Mesodermal cell (in vitro differentiated cells): ENCODE data around the gene RAMACL.
"Not testable (repeated sequence)": the region's sequence is repeated elsewhere in the genome, so short reads cannot be mapped to it uniquely, and the experiment has no call there.

Experiments
- H3K27ac ChIP-seq: 2 replicates; pipeline ENCODE4 v1.7.0; 2013; ENCODE audit warnings: mild to moderate bottlenecking, low read depth, low read length, moderate library complexity; ENCODE audit not compliant: severe bottlenecking
- H3K36me3 ChIP-seq: 2 replicates; pipeline ENCODE4 v1.7.1; 2013; ENCODE audit warnings: mild to moderate bottlenecking, low read length, moderate library complexity; ENCODE audit not compliant: control insufficient read depth, insufficient read depth
- H3K4me1 ChIP-seq: one replicate; pipeline ENCODE4 v1.7.1; 2013; ENCODE audit warnings: mild to moderate bottlenecking, low read length; ENCODE audit not compliant: insufficient read depth, control insufficient read depth, poor library complexity, severe bottlenecking
- H3K4me3 ChIP-seq: 2 replicates; pipeline ENCODE4 v1.7.0; 2013; ENCODE audit warnings: low read length, control low read depth, mild to moderate bottlenecking; ENCODE audit not compliant: insufficient read depth, poor library complexity, severe bottlenecking; ENCODE audit errors: extremely low read depth
- H3K9me3 ChIP-seq: 2 replicates; pipeline ENCODE4 v1.7.1; 2013; ENCODE audit warnings: mild to moderate bottlenecking, low read length, moderate library complexity; ENCODE audit not compliant: control insufficient read depth
- WGBS, 2 experiments: methylation state at CpG; one replicate each; pipeline ENCODE4 v1.1.5; 2013; ENCODE audit warnings: missing lambda C conversion rate in 2 of 2; ENCODE audit not compliant: insufficient coverage in 2 of 2; 5-methylcytosine and 5-hydroxymethylcytosine counted together

RAMACL gene

DNA sequence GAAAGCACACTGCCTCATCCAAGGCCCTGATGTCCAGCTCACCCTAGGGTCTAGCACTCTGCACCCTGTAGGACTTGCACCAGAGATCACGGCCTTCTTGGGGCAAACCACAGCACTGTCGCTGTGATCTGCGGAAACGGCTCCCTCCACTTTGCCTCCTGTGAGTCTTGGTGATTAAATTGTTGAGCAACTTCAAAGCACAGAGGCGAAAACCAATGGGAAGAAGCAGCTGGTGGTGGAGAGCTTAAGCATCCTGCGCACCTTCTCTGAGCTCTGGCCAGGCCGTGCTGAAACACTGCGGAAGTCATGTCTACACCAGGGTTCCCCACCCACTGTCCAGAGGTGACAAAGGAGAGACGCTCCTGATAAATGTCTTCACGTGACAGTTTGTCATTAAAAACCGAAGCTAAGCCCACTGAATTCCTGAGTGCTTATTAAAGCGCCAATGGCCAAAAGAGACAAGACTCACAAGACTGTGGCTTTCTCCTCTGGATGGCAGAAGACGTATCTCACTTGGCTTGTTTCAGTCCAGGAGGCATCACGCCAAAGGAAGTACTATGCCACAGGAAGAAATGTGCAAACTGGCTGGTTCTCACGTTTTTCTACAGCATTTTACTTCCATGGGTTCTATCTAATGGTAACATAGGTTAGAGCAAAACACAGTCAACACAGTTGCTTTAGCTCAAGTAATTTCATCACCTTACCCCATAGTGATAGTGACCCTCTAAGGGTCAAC, 3.1 kb downstream of the RAMACL start:
- Histone ChIP-seq H3K4me3 (no peak overlapping the region), H3K4me1 (no peaks in the 10 kb centered on the region), H3K36me3 (no peaks in the 10 kb centered on the region), H3K27ac (no peak overlapping the region), H3K9me3 (no peaks in the 10 kb centered on the region)
- 92 to 93% methylated on average over 10 to 14 of the region's 15 CpGs for WGBS, 2 experiments

DNA sequence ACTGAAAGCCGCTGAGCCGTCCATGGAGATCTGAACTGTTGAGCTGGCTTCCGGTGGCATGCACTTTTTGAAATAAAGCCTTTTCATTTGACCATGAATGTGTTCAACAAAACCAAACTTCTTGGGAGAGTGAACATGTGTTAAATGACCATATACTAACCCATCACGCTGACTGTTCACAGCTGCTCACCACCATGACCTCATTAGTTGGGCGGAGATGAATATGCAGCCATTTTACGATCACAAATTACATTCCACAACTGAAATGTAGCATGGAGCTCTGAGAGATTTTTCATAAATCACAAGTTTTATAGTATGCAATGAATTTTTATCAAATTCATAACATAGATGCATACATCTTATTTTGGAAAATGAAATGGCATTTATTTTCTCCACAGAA, 4.2 kb downstream of the RAMACL start:
- WGBS, 2 experiments = 93 to 98% methylated on average over 3 of the region's 6 CpGs
- H3K9me3 ChIP-seq = no peaks in the 10 kb centered on the region
- peaks cover 4% of the 10 kb centered on the region for H3K36me3 ChIP-seq
- H3K4me3 ChIP-seq = no peak overlapping the region
- H3K4me1 ChIP-seq = no peaks in the 10 kb centered on the region
- H3K27ac ChIP-seq = no peak overlapping the region

GRCh38 chr6:166581801-166582200, 4.7 kb downstream of the RAMACL start:
- not testable (repeated sequence) for H3K27ac ChIP-seq, H3K4me1 ChIP-seq, H3K9me3 ChIP-seq, H3K4me3 ChIP-seq, H3K36me3 ChIP-seq
- WGBS, 2 experiments = 98 to 100% methylated on average over 4 to 7 of the region's 8 CpGs

GRCh38 chr6:166581091-166581511, 5.4 kb downstream of the RAMACL start:
- peaks cover 4% of the 10 kb centered on the region for H3K36me3 ChIP-seq
- no peak overlapping the region for H3K4me3 ChIP-seq
- H3K4me1 ChIP-seq = no peaks in the 10 kb centered on the region
- WGBS, 2 experiments = 96% methylated on average over 8 to 9 of the region's 11 CpGs
- H3K27ac ChIP-seq = no peak overlapping the region
- H3K9me3 ChIP-seq = peaks cover 6% of the 10 kb centered on the region

- Histone ChIP-seq H3K4me3 (no peak overlapping the region), H3K9me3 (peaks cover 7% of the 10 kb centered on the region), H3K36me3 (peaks cover 4% of the 10 kb centered on the region), H3K4me1 (no peaks in the 10 kb centered on the region), H3K27ac (no peak overlapping the region)
- 87 to 95% methylated on average over 11 of the region's 17 CpGs for WGBS, 2 experiments
Measured at GRCh38 chr6:166580076-166581050, 6.1 kb downstream of the RAMACL start.

DNA sequence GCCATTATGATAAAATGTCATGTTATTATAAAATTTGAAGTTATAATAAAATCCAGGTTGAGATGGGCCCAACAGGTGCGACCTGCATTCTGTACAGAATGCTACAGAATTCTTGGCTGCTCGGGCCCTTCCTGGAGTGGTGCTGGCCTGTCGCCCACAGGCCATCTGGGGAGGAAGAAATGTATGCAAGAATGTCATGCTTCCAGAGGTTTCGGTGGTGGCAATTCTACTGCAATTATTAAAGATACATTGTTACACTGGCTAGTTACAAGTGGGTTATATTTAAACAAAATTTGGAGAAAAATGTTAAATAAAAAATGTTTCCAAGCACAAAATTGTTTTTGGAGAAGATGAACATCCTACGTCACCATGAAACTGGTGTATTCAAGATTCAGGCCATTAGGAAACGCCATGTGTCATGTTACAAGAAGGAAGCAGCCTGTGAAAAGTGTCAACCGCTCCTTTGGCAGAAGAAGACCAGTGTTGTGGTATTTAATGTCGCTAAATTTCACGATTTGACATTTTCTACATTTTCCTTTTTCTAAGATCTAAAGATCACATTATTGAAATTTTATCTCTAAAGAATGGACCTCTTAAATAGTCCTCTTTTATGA, 7.1 kb downstream of the RAMACL start:
- Histone ChIP-seq H3K4me3 (no peak overlapping the region), H3K27ac (no peak overlapping the region), H3K4me1 (no peaks in the 10 kb centered on the region), H3K36me3 (peaks cover 4% of the 10 kb centered on the region), H3K9me3 (peaks cover 7% of the 10 kb centered on the region)
- 93 to 97% methylated on average over 3 to 4 of the region's 9 CpGs for WGBS, 2 experiments

DNA sequence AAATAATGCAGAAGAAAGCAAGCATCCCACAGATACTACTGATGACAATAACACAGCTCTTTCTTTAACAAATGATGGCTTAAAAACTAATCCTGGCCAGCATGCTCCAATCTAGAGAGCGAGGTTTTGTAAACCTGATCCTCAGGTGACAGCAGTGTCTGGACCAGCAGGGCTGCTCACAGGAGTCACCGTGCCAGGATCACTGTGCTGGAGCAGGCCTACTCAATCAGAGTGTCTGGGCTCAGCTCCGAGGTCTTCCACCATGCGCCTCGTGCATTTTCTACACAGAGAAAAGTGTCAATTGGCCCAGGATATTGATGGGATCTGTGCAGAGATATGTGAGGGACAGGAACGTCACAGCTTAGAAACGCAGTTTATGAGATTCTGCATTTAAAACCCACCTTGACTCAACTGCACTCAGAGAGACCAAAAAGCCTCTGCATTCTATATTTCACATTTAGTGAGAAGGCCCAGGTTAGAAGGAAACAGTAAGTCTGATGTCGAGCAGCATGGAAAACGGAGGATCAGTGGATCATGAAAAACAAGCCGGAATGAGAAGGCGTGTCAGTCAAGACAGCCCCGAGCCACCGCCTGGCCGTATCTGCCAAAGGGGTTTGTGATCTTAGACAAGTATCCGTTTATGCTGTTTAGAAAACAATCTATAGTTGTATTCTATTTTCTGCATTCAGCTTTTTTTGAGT, 7.8 kb downstream of the RAMACL start:
- WGBS, 2 experiments = 95 to 100% methylated on average over 11 to 12 of the region's 15 CpGs
- Histone ChIP-seq H3K36me3 (peaks cover 4% of the 10 kb centered on the region), H3K4me3 (no peak overlapping the region), H3K27ac (no peak overlapping the region), H3K9me3 (peaks cover 7% of the 10 kb centered on the region), H3K4me1 (no peaks in the 10 kb centered on the region)

DNA sequence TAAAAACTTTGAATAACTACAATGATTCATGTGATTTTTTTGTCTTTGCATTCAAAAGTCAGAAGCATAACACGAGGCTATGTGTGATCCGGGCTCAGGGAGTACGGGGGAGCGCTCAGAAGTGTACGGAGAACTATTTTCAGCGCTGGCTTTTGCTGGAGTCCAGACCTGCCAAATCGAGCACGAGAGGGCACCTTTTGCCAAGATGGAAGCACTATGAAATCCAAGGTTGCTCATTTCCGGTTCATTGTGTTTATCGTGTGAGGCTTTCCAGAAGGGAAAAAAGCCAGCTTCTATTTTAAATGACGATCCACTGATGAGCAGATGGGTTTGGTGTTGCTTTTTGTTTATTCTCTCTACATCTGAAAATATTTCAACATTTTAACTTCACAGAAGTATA, 11.3 kb downstream of the RAMACL start:
- Histone ChIP-seq H3K27ac (no peak overlapping the region), H3K4me3 (no peak overlapping the region), H3K36me3 (peaks cover 4% of the 10 kb centered on the region), H3K9me3 (peaks cover 7% of the 10 kb centered on the region), H3K4me1 (peaks cover 12% of the 10 kb centered on the region)
- 95 to 97% methylated on average over 8 to 9 of the region's 11 CpGs for WGBS, 2 experiments

DNA sequence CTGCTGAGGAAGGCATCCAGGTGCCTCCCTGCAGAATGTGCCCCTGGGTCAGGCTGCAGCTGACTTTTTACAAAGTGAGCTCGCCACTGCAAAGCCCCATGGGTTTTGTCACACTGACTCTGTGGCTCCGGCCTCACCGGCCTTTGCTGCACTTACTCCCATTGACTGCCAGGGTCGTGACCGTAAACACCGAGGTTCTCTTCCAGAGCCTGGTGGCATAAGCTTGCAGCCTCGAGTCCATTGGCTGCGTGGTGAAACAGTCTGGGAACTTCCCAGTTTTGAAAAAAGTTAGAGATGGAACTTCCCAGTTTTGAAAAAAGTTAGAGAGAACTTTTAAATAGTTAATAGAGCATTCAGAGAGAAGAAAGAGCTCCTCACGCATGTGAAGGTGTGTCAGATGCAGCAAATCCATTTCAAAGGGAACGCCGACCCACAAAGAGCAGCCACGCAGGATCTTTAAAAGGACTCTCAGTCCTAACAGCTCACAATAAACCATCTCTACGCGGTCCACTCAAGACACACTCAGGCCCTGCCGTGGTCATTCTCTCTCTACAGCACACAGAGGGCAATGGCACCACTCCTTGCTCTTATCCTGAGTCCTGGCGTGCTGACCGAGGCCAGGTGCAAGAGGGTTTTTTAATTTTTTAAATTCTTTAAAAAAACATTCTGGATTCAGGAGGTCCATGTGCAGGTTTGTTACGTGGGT, 12.8 kb downstream of the RAMACL start:
- peaks cover 4% of the 10 kb centered on the region for H3K36me3 ChIP-seq
- 73 to 79% methylated on average over 11 to 14 of the region's 18 CpGs for WGBS, 2 experiments
- H3K4me3 ChIP-seq = no peak overlapping the region
- H3K27ac ChIP-seq = no peak overlapping the region
- H3K9me3 ChIP-seq = peaks cover 7% of the 10 kb centered on the region
- peaks cover 12% of the 10 kb centered on the region for H3K4me1 ChIP-seq
